Psoas muscle (tissue), 8 donors: ENCODE measurements around the gene MUC5B. TPM values are rescaled to one million over a fixed set of nuclear protein-coding genes. Genes with fewer than 3 reads are reported as not detected.

ENCODE experiments used
- ATAC-seq, 4 donors: fragments of 200-7000 bp; cut with Tn5 transposase; one replicate each; pipeline ENCODE4 v1.9.1; 2020; ENCODE audit warnings: moderate library complexity in 3 of 4, mild to moderate bottlenecking in 2 of 4
- DNase-seq, 2 donors: peaks; one replicate each; pipeline ENCODE4 v3.0.0-alpha.2; 2020
- H3K27ac ChIP-seq: fragments of 200-600 bp; one replicate; pipeline ENCODE4 v1.8.0; 2022
- H3K27me3 ChIP-seq, 3 donors: fragments of 200-600 bp in 1 of 3; one replicate each; pipeline versions ENCODE4 v1.6.1 to v1.8.0; 2013 to 2022; ENCODE audit warnings: low read length in 2 of 3, mild to moderate bottlenecking in 2 of 3, moderate library complexity in 1 of 3; ENCODE audit not compliant: insufficient read depth in 3 of 3
- H3K36me3 ChIP-seq, 2 donors: fragments of 200-600 bp in 1 of 2; one replicate each; pipeline versions ENCODE4 v1.6.1 to v1.8.0; 2013 to 2022; ENCODE audit warnings: low read depth in 1 of 2, mild to moderate bottlenecking in 1 of 2, moderate library complexity in 1 of 2; ENCODE audit not compliant: insufficient read depth in 1 of 2
- H3K4me1 ChIP-seq: fragments of 200-600 bp; one replicate; pipeline ENCODE4 v1.8.0; 2022
- H3K4me3 ChIP-seq: fragments of 200-600 bp; one replicate; pipeline ENCODE4 v1.8.0; 2022; ENCODE audit warnings: mild to moderate bottlenecking
- H3K9me3 ChIP-seq: fragments of 200-600 bp; one replicate; pipeline ENCODE4 v1.8.0; 2022
- WGBS, 3 donors: extraction: QIAGEN DNeasy Blood & Tissue Kit; methylation state at CpG; one replicate each; pipeline versions ENCODE4 v1.1.6 to v1.1.7; 2013; 5-methylcytosine and 5-hydroxymethylcytosine counted together
- intact Hi-C, 2 donors: fragments of 100-400 bp; cut with DNase I; formaldehyde crosslinking; loops; one replicate each; pipeline versions ENCODE4 v1.11.0 to v1.14.2; 2022
- polyA plus RNA-seq, 3 donors: library from polyadenylated mRNA; stranded (reverse); fragments of 200-250 nt; gene quantifications; one replicate each; pipeline ENCODE4 v1.2.3, GENCODE V29; 2013
- total RNA-seq, 4 donors: library from RNA; stranded (reverse); fragmentation: NEBNext Ultra II Directional in 2 of 4; extraction: Animal tissue kit (Norgen Biotek cat#: 25700) in 2 of 4; gene quantifications; one replicate each; pipeline versions ENCODE4 v1.2.1 to v1.2.4, GENCODE V29; 2021 to 2023
- TF ChIP-seq, protein P1 (sequence below): fragments of 200-600 bp; IDR thresholded peaks from one replicate; pipeline ENCODE4 v1.8.0; 2022; ENCODE audit warnings: antibody characterized with exemption
- donor health status: healthy with polysubstance abuse.
- donor health status: DM: no; HTN: no; CAD: no; lungs with moderate emphysema.
- donor health status: Bipolar disorder and iron deficiency.
- donor health status: healthy.
- donor health status: DM: yes; HTN: yes; CAD: no.
- donor health status: DM: no; HTN: no; CAD: no.
- donor health status: DM: no; HTN: no; CAD: no.
- donor health status: DM: yes; HTN: yes; CAD: no.

The MUC5B gene
- total and polyA plus RNA-seq, 7 donors: under 0.01 to 0.41 (median 0.11) TPM; not detected in 3

DNA sequence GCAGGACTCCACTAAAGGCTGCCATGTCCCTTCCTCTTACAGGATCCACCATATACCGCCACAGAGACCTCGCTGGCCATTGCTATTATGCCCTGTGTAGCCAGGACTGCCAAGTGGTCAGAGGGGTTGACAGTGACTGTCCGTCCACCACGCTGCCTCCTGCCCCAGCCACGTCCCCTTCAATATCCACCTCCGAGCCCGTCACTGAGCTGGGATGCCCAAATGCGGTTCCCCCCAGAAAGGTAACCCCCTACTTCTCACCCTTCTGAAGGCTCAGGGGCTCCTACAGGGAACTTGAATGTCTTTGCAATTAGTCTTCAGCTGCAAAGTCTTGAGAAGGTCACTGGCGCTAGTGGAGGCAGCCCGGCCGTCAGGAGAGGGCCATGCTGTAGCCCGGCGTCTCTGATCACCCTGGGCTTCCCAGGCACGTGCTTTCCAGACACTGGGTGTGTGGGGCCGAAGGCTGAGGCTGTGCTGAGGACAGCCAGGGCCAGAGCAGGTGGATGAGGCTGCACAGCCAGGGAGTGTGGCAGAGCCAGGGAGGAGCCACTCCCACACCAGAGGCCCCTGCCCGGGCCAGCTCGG lies 30.0 kb upstream of the MUC5B start:
- no peak overlapping the region for H3K4me3 ChIP-seq
- intact Hi-C loops: no loop called here
- peaks cover 0 to 32% (median 8%) of the 10 kb centered on the region in 3 donors for H3K27me3 ChIP-seq
- H3K9me3 ChIP-seq: no peaks in the 10 kb centered on the region
- no peaks in the 10 kb centered on the region for H3K4me1 ChIP-seq
- ATAC-seq: no peak
- WGBS, 3 donors: 84 to 85% (median 84%) methylated on average over 17 of the region's 17 CpGs
- TF ChIP-seq, protein P1, sequence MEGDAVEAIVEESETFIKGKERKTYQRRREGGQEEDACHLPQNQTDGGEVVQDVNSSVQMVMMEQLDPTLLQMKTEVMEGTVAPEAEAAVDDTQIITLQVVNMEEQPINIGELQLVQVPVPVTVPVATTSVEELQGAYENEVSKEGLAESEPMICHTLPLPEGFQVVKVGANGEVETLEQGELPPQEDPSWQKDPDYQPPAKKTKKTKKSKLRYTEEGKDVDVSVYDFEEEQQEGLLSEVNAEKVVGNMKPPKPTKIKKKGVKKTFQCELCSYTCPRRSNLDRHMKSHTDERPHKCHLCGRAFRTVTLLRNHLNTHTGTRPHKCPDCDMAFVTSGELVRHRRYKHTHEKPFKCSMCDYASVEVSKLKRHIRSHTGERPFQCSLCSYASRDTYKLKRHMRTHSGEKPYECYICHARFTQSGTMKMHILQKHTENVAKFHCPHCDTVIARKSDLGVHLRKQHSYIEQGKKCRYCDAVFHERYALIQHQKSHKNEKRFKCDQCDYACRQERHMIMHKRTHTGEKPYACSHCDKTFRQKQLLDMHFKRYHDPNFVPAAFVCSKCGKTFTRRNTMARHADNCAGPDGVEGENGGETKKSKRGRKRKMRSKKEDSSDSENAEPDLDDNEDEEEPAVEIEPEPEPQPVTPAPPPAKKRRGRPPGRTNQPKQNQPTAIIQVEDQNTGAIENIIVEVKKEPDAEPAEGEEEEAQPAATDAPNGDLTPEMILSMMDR: no peak
- DNase-seq: no peak
- H3K36me3 ChIP-seq: no peaks in the 10 kb centered on the region
- H3K27ac ChIP-seq: no peak overlapping the region

DNA sequence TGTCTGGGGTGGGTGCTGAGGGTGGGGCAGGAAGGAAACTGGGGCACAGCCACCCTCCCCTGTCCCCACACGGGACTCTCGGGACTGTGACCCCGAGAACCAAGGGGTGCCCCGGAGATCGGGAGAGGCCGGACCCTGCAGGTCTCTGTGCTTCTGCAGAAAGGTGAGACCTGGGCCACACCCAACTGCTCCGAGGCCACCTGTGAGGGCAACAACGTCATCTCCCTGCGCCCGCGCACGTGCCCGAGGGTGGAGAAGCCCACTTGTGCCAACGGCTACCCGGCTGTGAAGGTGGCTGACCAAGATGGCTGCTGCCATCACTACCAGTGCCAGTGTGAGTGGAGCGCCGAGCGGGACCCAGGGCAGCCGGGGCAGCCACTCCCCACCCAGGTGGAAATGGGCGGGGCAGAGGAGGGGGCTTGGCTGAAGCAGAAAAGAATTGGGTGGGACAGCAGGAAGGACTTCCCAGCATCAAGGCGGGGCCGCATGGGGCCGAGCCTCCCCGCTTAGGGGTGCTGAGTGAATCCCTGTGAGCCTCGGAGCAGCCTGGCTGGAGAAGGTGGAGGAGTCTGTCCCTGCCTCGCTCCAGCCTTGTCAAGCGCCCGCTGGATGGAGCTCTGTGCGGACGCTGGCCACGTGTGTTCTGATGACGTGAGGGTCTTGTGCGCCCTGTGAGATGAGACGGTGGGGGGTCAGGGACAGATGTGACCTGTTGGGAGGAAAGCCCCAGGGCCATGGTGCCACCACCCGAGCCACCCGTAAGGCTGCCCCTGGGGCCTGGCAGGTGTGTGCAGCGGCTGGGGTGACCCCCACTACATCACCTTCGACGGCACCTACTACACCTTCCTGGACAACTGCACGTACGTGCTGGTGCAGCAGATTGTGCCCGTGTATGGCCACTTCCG lies 29.3 kb upstream of the MUC5B start:
- Histone ChIP-seq H3K27ac (no peak overlapping the region), H3K27me3 (peaks cover 0 to 40% (median 8%) of the 10 kb centered on the region in 3 donors), H3K36me3 (no peaks in the 10 kb centered on the region), H3K9me3 (no peaks in the 10 kb centered on the region), H3K4me3 (no peak overlapping the region), H3K4me1 (no peaks in the 10 kb centered on the region)
- intact Hi-C loops: no loop called here
- TF ChIP-seq, protein P1: no peak
- DNase-seq (peak; percentile 11 to 50), ATAC-seq (no peak)
- WGBS, 3 donors: 86 to 91% (median 90%) methylated on average over 41 to 43 of the region's 43 CpGs

DNA sequence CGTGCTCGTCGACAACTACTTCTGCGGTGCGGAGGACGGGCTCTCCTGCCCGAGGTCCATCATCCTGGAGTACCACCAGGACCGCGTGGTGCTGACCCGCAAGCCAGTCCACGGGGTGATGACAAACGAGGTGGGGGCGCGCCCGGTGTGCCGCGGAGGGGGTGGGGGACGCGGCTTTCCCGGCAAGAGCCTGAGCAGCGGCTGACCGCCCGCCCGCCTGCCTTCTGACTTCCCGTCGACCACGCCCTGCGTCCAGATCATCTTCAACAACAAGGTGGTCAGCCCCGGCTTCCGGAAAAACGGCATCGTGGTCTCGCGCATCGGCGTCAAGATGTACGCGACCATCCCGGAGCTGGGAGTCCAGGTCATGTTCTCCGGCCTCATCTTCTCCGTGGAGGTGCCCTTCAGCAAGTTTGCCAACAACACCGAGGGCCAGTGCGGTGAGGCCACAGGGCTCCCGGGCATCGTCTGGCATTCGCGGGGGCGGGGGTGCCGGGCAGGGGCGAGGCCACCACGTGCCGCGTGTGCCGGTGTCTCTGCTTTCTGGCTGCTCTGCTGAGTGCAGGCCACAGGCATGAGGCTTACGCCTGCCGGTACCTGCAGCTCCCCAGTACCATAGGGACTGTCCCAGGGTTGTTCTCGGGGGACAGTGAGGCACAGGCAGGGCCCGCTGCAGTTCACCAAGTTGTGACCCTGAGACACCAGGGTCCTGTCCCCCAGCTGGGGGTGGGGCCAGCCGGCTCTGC lies 28.5 kb upstream of the MUC5B start:
- WGBS, 3 donors: 93 to 96% (median 94%) methylated on average over 53 to 59 of the region's 59 CpGs
- Histone ChIP-seq H3K9me3 (no peaks in the 10 kb centered on the region), H3K4me3 (no peak overlapping the region), H3K27me3 (peaks cover 0 to 47% (median 9%) of the 10 kb centered on the region in 3 donors), H3K4me1 (no peaks in the 10 kb centered on the region), H3K27ac (no peak overlapping the region), H3K36me3 (no peaks in the 10 kb centered on the region)
- intact Hi-C loops: no loop called here
- no peak for ATAC-seq
- TF ChIP-seq, protein P1: no peak
- peak; percentile 13 to 53 for DNase-seq

DNA sequence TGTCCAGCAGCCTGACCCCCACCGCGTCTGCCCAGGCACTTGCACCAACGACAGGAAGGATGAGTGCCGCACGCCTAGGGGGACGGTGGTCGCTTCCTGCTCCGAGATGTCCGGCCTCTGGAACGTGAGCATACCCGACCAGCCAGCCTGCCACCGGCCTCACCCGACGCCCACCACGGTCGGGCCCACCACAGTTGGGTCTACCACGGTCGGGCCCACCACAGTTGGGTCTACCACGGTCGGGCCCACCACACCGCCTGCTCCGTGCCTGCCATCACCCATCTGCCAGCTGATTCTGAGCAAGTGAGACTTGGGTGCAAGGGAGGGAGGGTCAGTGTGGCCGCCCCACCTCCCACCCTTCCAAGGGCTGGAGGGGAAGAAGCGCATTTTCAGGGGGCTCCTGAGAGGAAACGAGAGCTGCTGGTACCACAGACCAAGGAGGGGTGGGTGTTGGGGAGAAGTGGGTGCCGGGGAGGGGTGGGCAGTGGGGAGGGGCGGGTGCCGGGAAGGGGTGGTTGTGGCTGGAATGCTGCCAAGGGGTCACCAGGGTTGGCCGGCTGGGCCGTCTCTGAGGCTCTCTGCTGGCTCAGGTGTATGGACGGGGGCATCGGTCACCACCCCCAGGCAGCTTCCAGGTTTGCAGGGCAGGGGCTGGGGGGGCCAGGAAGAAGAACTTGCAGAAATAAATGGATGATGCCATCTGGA lies 27.7 kb upstream of the MUC5B start:
- Histone ChIP-seq H3K27ac (no peak overlapping the region), H3K4me1 (no peaks in the 10 kb centered on the region), H3K36me3 (no peaks in the 10 kb centered on the region), H3K27me3 (peaks cover 0 to 54% (median 8%) of the 10 kb centered on the region in 3 donors), H3K4me3 (no peak overlapping the region), H3K9me3 (no peaks in the 10 kb centered on the region)
- TF ChIP-seq, protein P1: no peak
- ATAC-seq (no peak), DNase-seq (peak in 1 of 2 donors; percentile 9)
- intact Hi-C loops: no loop called here
- 81 to 86% (median 83%) methylated on average over 30 to 32 of the region's 32 CpGs for WGBS, 3 donors
